Thoracic aorta (tissue), 2 donors: Measurements from ENCODE around the gene NSD1. TPM values are rescaled to one million over a fixed set of nuclear protein-coding genes. Genes with fewer than 3 reads are reported as not detected.

Experiments
- ATAC-seq: fragments of 150-250 bp; one replicate; pipeline ENCODE4 v1.8.0; 2017; ENCODE audit warnings: low read depth; ENCODE audit not compliant: insufficient number of reproducible peaks, low FRiP score
- DNase-seq: peaks from one replicate; pipeline ENCODE4 v3.0.0-alpha.2; 2020; ENCODE audit warnings: low spot score
- H3K27ac ChIP-seq, 2 donors: fragments of 200-600 bp; sonication (generic); 1 replicate in 1 of 2; 2 replicates in 1 of 2; pipeline ENCODE4 v1.5.1; 2016; ENCODE audit warnings: mild to moderate bottlenecking in 2 of 2, moderate library complexity in 2 of 2
- H3K27me3 ChIP-seq: fragments of 200-600 bp; sonication (generic); replicated peaks from 2 replicates; pipeline ENCODE4 v1.6.0; 2016; ENCODE audit warnings: mild to moderate bottlenecking; ENCODE audit not compliant: insufficient read depth
- H3K36me3 ChIP-seq: fragments of 200-600 bp; sonication (generic); one replicate; pipeline ENCODE4 v1.5.1; 2016
- H3K4me1 ChIP-seq, 2 donors: fragments of 200-600 bp; sonication (generic); 1 replicate in 1 of 2; 2 replicates in 1 of 2; pipeline versions ENCODE4 v1.5.1 to v1.6.0; 2016; ENCODE audit warnings: low read depth in 2 of 2, mild to moderate bottlenecking in 1 of 2; ENCODE audit not compliant: control insufficient read depth in 1 of 2
- H3K4me3 ChIP-seq: fragments of 200-600 bp; sonication (generic); 2 replicates; pipeline ENCODE4 v1.5.1; 2016; ENCODE audit warnings: mild to moderate bottlenecking
- H3K9me3 ChIP-seq: fragments of 200-600 bp; sonication (generic); 2 replicates; pipeline ENCODE4 v1.5.1; 2016
- total RNA-seq, 2 donors: library from RNA; depleted of rRNA; stranded (reverse); fragments of >200 nt; gene quantifications; one replicate each; pipeline versions ENCODE4 v1.1.0 to v1.2.3, GENCODE V29; 2016
- TF ChIP-seq, protein P1 (sequence below): fragments of 200-600 bp; sonication (generic); IDR thresholded peaks from one replicate; pipeline ENCODE4 v1.5.1; 2019; ENCODE audit warnings: antibody characterized with exemption

Gene NSD1, protein sequence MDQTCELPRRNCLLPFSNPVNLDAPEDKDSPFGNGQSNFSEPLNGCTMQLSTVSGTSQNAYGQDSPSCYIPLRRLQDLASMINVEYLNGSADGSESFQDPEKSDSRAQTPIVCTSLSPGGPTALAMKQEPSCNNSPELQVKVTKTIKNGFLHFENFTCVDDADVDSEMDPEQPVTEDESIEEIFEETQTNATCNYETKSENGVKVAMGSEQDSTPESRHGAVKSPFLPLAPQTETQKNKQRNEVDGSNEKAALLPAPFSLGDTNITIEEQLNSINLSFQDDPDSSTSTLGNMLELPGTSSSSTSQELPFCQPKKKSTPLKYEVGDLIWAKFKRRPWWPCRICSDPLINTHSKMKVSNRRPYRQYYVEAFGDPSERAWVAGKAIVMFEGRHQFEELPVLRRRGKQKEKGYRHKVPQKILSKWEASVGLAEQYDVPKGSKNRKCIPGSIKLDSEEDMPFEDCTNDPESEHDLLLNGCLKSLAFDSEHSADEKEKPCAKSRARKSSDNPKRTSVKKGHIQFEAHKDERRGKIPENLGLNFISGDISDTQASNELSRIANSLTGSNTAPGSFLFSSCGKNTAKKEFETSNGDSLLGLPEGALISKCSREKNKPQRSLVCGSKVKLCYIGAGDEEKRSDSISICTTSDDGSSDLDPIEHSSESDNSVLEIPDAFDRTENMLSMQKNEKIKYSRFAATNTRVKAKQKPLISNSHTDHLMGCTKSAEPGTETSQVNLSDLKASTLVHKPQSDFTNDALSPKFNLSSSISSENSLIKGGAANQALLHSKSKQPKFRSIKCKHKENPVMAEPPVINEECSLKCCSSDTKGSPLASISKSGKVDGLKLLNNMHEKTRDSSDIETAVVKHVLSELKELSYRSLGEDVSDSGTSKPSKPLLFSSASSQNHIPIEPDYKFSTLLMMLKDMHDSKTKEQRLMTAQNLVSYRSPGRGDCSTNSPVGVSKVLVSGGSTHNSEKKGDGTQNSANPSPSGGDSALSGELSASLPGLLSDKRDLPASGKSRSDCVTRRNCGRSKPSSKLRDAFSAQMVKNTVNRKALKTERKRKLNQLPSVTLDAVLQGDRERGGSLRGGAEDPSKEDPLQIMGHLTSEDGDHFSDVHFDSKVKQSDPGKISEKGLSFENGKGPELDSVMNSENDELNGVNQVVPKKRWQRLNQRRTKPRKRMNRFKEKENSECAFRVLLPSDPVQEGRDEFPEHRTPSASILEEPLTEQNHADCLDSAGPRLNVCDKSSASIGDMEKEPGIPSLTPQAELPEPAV (N-terminal part only)
- total RNA-seq: 10 to 100 TPM; 26.1 to 70.5 TPM

- ATAC-seq: peak; percentile 52
Observed at GRCh38 chr5:177133096-177133852, at the start of gene NSD1. Gene NSD1, plus strand, starts transcription at chr5:177133773. Its CDS starts 1,331 bp downstream, at chr5:177135104.

DNA sequence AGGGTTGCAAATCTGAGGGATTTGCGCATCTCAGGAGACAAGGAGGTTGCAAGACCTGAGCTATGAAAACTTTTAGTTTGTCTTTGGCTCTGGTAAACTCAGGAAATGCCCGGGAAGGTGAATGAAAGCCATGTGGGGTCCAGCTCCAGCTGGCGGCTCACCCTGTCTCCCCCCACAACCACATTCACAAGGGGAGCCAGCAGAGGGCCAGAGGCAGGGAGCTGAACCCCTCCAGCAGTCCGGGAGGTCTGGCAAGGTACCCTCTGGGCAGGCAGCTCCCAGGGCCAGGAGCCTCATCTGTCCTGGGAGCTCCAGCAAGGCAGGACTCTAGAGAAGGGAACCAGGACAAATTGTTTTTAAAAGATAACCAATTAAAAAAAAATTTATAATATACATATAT, 49.4 kb upstream of the NSD1 start:
- no peak for ATAC-seq
- TF ChIP-seq, protein P1, sequence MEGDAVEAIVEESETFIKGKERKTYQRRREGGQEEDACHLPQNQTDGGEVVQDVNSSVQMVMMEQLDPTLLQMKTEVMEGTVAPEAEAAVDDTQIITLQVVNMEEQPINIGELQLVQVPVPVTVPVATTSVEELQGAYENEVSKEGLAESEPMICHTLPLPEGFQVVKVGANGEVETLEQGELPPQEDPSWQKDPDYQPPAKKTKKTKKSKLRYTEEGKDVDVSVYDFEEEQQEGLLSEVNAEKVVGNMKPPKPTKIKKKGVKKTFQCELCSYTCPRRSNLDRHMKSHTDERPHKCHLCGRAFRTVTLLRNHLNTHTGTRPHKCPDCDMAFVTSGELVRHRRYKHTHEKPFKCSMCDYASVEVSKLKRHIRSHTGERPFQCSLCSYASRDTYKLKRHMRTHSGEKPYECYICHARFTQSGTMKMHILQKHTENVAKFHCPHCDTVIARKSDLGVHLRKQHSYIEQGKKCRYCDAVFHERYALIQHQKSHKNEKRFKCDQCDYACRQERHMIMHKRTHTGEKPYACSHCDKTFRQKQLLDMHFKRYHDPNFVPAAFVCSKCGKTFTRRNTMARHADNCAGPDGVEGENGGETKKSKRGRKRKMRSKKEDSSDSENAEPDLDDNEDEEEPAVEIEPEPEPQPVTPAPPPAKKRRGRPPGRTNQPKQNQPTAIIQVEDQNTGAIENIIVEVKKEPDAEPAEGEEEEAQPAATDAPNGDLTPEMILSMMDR: no peak
- H3K4me3 ChIP-seq: no peak overlapping the region
- peaks cover 4 to 10% of the 10 kb centered on the region in 2 donors for H3K4me1 ChIP-seq
- peaks cover 5% of the 10 kb centered on the region for H3K27me3 ChIP-seq
- no peak overlapping the region for H3K27ac ChIP-seq
- DNase-seq: no peak
- no peaks in the 10 kb centered on the region for H3K36me3 ChIP-seq
- H3K9me3 ChIP-seq: no peaks in the 10 kb centered on the region

More at GRCh38 chr5:177133096-177133852, at the start of gene NSD1:
- H3K4me1 ChIP-seq: peaks cover 29 to 39% of the 10 kb centered on the region in 2 donors
- peak within 1 kb of the TSS; percentile 94 to 96 for H3K27ac ChIP-seq
- no peaks in the 10 kb centered on the region for H3K27me3 ChIP-seq
- DNase-seq: no peak
- no peaks in the 10 kb centered on the region for H3K36me3 ChIP-seq
- TF ChIP-seq, protein P1: no peak
- no peaks in the 10 kb centered on the region for H3K9me3 ChIP-seq
- H3K4me3 ChIP-seq: peak within 1 kb of the TSS; percentile 91

DNA sequence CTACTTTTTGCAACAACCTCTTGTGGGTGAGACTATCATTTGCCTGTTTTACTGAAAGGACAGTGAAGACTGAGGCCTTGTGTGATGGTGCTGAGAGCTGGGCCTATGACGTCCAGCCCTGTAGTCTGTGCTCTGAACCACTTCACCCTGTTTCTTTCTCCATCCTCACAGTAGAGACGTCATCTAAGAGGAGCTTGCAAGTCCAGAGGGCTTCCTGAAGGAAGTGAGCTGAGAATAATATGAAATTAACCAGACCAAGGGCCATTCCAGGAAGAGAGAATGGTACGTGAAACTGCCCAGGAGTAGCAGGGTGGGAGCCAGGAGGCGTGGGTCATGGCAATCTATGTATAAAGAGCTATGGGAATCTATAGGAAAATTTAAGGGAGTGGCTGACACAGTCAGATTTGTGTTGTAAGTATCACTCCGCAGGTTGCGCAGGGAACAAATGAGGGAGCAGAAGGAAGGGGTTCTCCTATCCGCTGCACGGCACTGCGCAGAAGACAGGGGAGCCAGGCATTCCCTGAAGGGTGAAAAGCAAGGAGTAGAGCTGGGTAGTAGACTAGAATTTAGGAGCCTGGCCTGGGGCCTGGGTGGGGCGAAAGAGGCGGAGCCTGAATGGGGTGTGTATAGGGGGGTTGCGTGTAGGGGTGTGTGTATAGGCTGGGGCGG, 47.5 kb upstream of the NSD1 start:
- no peak for ATAC-seq
- DNase-seq: no peak
- Histone ChIP-seq H3K36me3 (no peaks in the 10 kb centered on the region), H3K4me1 (peaks cover 4 to 10% of the 10 kb centered on the region in 2 donors), H3K27me3 (peaks cover 5% of the 10 kb centered on the region), H3K27ac (no peak overlapping the region), H3K9me3 (no peaks in the 10 kb centered on the region), H3K4me3 (peak overlapping the region; percentile 70)
- TF ChIP-seq, protein P1: no peak

DNA sequence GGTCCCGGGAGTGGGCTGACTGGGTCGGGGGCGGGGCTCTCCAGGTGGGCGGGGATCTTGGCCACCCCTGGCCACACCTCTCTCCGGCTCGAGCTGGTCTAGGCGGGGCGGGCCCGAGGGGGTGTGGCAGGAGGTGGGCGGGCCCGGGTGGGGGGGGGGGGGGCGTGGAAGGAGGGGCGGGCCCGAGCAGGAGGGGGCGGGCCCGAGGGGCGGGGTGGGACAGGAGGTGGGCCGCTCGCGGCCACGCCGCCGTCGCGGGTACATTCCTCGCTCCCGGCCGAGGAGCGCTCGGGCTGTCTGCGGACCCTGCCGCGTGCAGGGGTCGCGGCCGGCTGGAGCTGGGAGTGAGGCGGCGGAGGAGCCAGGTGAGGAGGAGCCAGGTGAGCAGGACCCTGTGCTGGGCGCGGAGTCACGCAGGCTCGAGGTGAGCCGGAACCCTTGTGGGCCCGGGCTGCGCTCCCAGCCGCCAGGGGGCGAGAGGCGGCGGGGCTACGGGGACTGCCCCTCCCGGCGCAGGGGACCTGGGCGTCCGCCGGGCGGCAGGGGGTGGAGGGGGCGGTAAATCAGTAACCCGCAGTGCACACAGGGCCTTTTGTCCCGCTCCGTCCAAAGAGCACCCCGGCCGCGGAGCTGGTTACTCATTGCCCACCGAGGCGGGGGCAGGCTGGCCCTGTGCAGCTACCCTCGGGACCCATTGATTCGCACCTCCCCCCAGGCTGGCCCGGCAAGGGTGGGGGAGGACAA, 46.7 kb upstream of the NSD1 start, which contains the start of gene FGFR4:
TSS of gene FGFR4 (plus strand) at position 262 of the 744 bp plus-strand sequence. CDS start 2,688 bp downstream, outside the sequence.
- no peak for DNase-seq

More for the DNA sequence above, 46.7 kb upstream of the NSD1 start, which contains the start of gene FGFR4:
- Histone ChIP-seq H3K36me3 (no peaks in the 10 kb centered on the region), H3K9me3 (no peaks in the 10 kb centered on the region), H3K4me1 (peaks cover 4 to 10% of the 10 kb centered on the region in 2 donors), H3K27me3 (peaks cover 5% of the 10 kb centered on the region), H3K4me3 (peak within 1 kb of the TSS; percentile 70), H3K27ac (no peak within 1 kb of the TSS)
- ATAC-seq: no peak
- TF ChIP-seq, protein P1: peak; percentile 46
